Neuron (in vitro differentiated cells): ENCODE measurements around the gene PRKACA.

Source experiments
- H2AFZ ChIP-seq: one replicate; pipeline ENCODE4 v1.6.1; 2013; ENCODE audit warnings: low read depth, mild to moderate bottlenecking, inconsistent platforms, low read length, moderate library complexity
- H3K27me3 ChIP-seq: one replicate; pipeline ENCODE4 v1.6.1; 2013; ENCODE audit warnings: low read length; ENCODE audit not compliant: insufficient read depth
- H3K36me3 ChIP-seq: one replicate; pipeline ENCODE4 v1.6.1; 2013; ENCODE audit warnings: low read length; ENCODE audit not compliant: insufficient read depth
- H3K4me1 ChIP-seq: one replicate; pipeline ENCODE4 v1.6.1; 2013; ENCODE audit warnings: low read length; ENCODE audit not compliant: insufficient read depth
- H3K4me3 ChIP-seq: 2 replicates; pipeline ENCODE4 v1.5.1; 2013; ENCODE audit warnings: mild to moderate bottlenecking, low read length, moderate library complexity
- H3K9me3 ChIP-seq: one replicate; pipeline ENCODE4 v1.6.1; 2013; ENCODE audit warnings: low read length

Gene PRKACA

DNA sequence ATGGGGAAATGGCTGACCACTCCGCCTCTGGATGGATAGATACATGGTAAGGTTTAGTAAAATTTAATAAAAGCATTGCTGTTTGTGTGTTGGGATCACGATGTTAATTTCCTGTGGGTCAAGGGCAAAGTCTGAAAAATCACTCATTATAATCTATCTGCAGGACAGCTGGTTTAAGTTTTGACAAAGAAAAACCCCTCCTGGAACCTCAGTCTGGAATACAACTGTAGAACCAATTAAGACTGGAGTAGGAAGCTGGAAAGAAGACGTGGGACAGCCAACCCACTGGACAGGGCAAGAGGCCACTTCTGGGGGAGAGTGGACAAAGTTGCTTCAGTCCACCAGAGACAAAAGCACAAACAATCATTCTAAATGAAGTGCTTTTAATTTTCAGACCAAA, 1.6 kb upstream of the PRKACA start:
- Histone ChIP-seq H3K27me3 (no peaks in the 10 kb centered on the region), H3K36me3 (peaks cover 8% of the 10 kb centered on the region), H3K9me3 (no peaks in the 10 kb centered on the region), H3K4me3 (peak overlapping the region; percentile 49), H3K4me1 (peaks cover 24% of the 10 kb centered on the region), H2AFZ (no peak overlapping the region)

DNA sequence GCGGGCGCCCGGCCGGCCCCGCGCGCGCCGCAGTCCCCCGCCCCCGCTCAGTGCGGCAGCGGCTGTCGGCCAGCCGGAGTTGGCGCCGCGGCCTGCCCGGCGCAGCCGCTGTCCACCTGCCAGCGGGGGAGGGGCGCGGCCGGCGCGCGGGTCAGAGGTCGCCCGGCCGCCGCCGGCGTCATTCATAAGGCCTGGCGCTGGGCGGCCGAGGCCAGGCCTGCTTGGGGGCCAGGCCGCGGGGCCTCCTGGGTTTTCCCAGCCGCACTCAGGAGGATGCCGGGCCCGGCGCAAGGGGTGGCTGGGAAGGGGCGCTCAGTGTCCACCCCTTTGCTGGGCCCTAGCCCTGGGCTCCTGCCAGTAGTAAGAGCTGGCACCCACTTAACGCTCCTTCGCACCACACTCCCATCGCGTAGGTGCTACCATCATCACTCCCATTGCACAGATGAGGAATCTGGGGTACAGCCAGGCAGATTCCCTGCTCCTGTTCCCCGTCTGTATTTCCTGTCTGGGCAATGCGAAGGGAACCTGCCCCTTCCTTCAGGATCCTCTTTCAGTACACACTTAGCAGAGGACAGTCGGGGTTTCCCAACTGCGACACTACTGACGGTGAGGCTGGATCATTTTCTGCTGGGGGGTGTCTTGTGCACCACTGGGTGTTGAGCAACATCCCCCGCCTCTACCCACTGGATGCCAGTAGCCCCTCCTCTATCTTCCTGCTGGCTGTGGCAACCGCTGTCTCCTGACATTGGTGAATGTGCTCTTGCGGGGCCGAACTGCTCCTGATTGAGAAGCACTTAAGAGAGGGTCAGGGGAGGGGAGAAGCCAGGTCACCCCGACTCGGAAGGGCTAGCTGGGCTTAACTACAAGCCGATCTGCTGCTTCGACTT, 846 bp upstream of the PRKACA start:
- peak overlapping the region; percentile 49 for H3K4me3 ChIP-seq
- H3K27me3 ChIP-seq = no peaks in the 10 kb centered on the region
- no peaks in the 10 kb centered on the region for H3K9me3 ChIP-seq
- H3K36me3 ChIP-seq = peaks cover 8% of the 10 kb centered on the region
- no peak overlapping the region for H2AFZ ChIP-seq
- peaks cover 30% of the 10 kb centered on the region for H3K4me1 ChIP-seq

DNA sequence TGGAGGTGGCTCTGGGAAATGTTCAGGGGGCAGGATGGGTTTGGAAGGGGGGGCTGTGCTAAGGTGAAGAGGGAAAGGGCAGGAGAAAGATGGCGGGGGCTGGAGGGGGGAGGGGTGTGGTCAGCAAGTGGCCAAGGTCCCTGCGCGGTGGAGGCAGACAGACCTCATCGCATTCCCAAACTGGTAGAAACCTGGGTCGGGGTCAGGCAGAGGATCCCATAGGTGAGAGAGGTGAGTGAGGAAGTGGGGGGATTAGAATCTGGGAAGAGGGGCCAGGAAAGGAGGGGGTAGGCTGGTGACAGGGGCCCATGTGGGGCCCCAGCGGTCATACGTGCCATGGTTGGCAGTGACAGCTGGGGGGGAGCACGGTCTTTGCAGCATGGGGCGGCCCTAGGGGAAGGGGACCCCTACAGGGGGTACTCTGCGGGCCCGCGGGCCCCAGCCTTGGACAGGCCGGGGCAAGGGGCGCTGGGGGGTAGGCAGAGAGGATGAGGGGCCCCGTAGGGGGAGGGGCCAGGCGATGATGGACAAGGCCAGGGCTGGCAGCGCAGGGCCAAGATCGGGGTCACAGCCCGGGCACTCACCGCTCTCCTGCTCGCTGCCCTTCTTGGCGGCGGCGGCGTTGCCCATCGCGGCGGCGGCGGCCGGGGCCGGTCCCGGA, 514 bp downstream of the PRKACA start:
- no peaks in the 10 kb centered on the region for H3K9me3 ChIP-seq
- H3K36me3 ChIP-seq = peaks cover 8% of the 10 kb centered on the region
- H3K4me3 ChIP-seq = peak overlapping the region; percentile 57
- H3K4me1 ChIP-seq = peaks cover 38% of the 10 kb centered on the region
- no peaks in the 10 kb centered on the region for H3K27me3 ChIP-seq
- H2AFZ ChIP-seq = no peak overlapping the region

DNA sequence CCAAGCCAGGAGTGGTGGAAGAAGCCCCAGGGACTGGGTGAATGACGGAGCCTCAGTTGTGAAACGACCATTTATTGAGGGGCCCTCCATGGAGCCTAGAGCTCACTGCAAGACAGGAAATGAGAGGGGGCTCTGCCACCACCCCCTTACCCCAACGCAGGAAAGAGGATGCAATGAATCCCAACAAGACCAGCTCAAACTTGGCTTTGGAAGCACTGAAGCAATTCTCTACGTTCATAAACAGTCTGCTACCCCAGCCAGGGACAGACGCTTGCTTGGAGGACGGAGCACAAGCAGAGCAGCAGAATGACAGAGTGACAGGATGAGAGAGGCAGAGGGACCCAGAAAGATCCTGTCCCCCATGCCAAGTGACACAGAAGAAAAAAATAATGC, 1.0 kb downstream of the PRKACA start:
- Histone ChIP-seq H3K9me3 (no peaks in the 10 kb centered on the region), H2AFZ (no peak overlapping the region), H3K4me1 (peaks cover 38% of the 10 kb centered on the region), H3K4me3 (peak overlapping the region; percentile 57), H3K36me3 (peaks cover 9% of the 10 kb centered on the region), H3K27me3 (no peaks in the 10 kb centered on the region)

- Histone ChIP-seq H2AFZ (no peak overlapping the region), H3K36me3 (peaks cover 4% of the 10 kb centered on the region), H3K4me3 (peak overlapping the region; percentile 57), H3K9me3 (no peaks in the 10 kb centered on the region), H3K4me1 (peaks cover 38% of the 10 kb centered on the region), H3K27me3 (no peaks in the 10 kb centered on the region)
These were observed 1.8 kb downstream of the PRKACA start for GRCh38 chr19:14115756-14116155.

GRCh38 chr19:14114854-14115253, 2.7 kb downstream of the PRKACA start:
- H3K9me3 ChIP-seq = no peaks in the 10 kb centered on the region
- no peak overlapping the region for H3K4me3 ChIP-seq
- H3K27me3 ChIP-seq = no peaks in the 10 kb centered on the region
- H3K4me1 ChIP-seq = peaks cover 38% of the 10 kb centered on the region
- peaks cover 4% of the 10 kb centered on the region for H3K36me3 ChIP-seq
- H2AFZ ChIP-seq = no peak overlapping the region

GRCh38 chr19:14114439-14114838, 3.1 kb downstream of the PRKACA start:
- Histone ChIP-seq H3K4me1 (peaks cover 37% of the 10 kb centered on the region), H2AFZ (no peak overlapping the region)

DNA sequence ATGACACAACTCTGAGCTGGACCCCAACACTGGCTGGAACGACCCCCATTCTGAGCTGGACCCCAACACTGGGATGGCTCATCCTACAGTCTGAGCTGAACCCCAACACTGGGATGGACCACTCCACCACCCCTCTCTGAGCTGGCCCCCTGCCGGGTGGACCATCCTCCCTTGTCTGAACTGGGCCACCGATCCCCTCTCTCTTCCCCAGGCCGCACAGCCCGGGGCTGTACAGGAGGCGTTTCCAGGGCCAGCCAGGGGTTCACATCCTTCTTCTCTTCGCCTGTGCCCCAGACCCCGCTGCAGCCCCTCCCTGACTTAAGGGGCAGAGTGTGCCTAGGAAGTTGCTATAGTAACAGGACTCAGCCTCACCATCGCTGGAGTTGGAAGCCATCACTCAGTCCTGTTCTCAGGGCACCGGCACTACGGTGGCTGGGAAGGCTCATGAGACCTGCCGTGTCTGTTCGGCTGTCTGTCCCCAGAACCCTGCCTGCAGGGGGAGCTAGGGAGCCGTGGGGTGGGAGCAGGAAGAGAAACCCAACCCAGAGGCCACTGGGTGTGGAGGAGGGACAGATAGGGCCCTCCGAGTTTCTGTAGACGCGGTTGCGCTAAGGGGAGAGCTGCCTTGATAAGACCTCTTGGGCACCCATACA, 3.7 kb downstream of the PRKACA start:
- Histone ChIP-seq H2AFZ (no peak overlapping the region), H3K4me1 (peaks cover 31% of the 10 kb centered on the region), H3K4me3 (no peak overlapping the region), H3K36me3 (peaks cover 4% of the 10 kb centered on the region), H3K27me3 (no peaks in the 10 kb centered on the region), H3K9me3 (no peaks in the 10 kb centered on the region)

More at GRCh38 chr19:14114439-14114838, 3.1 kb downstream of the PRKACA start:
- H3K9me3 ChIP-seq = no peaks in the 10 kb centered on the region
- H3K27me3 ChIP-seq = no peaks in the 10 kb centered on the region
- H3K4me3 ChIP-seq = no peak overlapping the region
- H3K36me3 ChIP-seq = peaks cover 4% of the 10 kb centered on the region

DNA sequence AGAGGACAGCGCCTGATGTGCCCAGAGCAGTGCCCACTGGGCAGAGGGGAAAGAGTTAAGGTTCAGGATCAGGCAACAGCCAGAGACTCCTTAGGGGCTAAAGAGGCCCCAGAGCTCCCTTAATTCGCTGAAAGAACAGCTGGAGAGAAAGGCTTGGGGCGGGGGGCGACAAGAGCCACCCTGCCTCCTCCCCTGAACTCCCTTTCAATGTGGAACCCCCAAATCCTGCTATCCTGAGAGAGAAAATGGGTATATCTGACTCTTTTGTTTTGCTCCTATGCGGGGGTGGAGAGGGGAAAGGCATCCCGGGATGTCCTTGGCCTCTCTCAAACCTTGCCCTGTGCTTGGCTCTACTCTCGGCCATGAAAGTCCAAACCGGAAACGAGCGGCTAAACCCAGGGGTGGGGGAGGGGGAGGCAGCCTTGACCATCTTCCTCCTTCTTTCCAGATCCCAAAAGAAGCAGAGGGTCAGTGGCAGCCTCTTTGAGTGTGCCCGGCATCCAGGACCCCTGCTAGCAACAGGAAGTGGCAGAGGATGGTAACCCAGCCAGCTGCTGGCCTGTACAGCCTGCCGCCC, 4.7 kb downstream of the PRKACA start:
- Histone ChIP-seq H3K4me1 (peaks cover 25% of the 10 kb centered on the region), H2AFZ (no peak overlapping the region), H3K36me3 (peaks cover 4% of the 10 kb centered on the region), H3K4me3 (no peak overlapping the region), H3K27me3 (no peaks in the 10 kb centered on the region), H3K9me3 (no peaks in the 10 kb centered on the region)

DNA sequence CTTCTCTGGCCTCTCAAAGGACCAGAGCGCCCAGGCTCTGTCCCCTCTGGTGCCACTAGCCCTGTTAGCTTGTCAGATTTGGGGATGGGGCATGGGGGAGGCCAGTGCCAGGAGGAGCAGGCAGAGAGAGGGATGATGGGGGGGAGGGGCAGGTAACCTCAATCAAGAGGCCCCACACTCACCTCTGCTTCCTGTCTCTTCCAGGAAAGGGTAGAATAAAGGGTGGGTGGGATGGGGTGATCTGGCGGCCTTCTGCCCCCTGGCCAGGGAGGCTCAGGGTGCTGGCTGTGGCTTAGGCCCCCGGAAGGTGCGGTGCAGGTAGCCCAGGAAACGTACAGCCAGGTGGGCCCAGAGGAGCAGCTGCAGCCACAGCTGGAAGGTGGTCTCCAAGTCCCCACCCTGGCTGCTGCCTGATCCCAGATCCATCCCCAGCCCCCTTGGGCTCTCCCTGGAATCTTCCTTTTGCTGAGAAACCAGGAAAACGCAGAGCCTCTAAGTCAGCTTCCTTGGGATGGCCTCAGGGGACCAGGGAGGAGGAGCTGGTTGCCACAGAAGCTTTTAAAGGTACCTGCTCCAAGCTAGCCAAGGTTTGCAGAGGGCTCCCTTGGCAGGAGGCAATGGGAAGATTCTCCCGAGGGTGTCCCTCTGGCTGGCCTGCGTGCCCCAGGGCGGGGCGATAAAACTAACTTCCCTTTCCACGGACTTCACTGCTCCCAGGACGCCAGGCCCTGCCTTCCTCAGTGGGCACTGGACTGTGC, 5.3 kb downstream of the PRKACA start:
- no peak overlapping the region for H3K4me3 ChIP-seq

DNA sequence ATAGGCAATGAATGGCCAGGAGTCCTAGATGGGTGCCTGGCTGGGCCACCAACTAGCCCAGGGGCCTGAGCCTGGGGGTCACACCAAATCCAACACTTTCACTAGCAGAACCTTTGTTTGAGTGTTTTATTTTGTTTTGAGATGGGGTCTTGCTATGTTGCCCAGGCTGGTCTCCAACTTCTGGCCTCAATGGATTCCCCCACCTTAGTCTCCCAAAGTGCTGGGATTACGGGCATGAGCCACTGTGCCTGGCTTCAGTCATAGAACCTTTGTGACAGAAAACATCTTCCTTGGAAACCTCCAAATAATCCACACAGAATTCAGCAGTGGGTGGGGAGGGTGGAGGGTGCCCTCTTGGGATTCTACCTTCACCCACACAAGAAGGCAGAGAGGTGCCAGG, 6.1 kb downstream of the PRKACA start:
- Histone ChIP-seq H3K9me3 (no peaks in the 10 kb centered on the region), H3K36me3 (peaks cover 13% of the 10 kb centered on the region), H3K4me3 (no peak overlapping the region), H2AFZ (no peak overlapping the region), H3K4me1 (peaks cover 23% of the 10 kb centered on the region), H3K27me3 (no peaks in the 10 kb centered on the region)

More for the DNA sequence above, 5.3 kb downstream of the PRKACA start:
- Histone ChIP-seq H3K27me3 (no peaks in the 10 kb centered on the region), H3K4me1 (peaks cover 25% of the 10 kb centered on the region), H3K36me3 (peaks cover 8% of the 10 kb centered on the region), H3K9me3 (no peaks in the 10 kb centered on the region), H2AFZ (no peak overlapping the region)

GRCh38 chr19:14110650-14111049, 6.9 kb downstream of the PRKACA start:
- no peaks in the 10 kb centered on the region for H3K27me3 ChIP-seq
- H2AFZ ChIP-seq = no peak overlapping the region
- H3K9me3 ChIP-seq = no peaks in the 10 kb centered on the region
- H3K4me1 ChIP-seq = peaks cover 14% of the 10 kb centered on the region
- H3K36me3 ChIP-seq = peaks cover 19% of the 10 kb centered on the region
- H3K4me3 ChIP-seq = no peak overlapping the region
